Measurements from ENCODE around the gene MYO10.

Gene MYO10

DNA sequence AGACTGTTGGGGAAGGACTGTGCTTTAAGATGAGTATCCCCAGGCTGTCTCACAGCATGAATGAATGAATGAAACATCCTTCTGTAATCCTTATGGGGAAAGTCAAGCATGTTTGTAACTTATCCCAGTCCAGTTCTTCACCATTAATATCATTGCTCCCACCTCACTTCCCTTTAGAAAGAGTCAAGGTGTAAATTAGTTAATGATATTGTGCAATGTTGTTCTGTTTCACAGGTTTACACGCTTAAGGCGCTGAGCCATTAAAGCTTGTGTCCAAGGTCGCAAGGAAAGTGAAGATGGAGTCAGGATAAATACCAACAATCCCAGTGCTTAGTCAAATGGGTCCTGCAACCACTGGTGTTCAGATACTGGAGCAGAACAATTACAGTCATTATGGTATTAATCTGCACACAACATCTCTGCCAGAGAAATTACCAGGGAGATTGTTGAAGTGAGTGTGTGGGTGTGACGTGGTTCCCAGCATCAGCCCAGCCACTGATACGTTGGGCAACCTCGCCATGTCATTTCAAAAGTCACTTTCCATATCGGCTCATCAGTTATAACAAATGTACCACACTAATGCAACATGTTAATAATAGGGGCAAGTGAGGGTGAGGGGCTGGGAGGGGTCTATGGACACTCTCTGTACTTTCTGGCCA, 1.5 kb upstream of the MYO10 start:
- DNase-seq, result no peak

DNA sequence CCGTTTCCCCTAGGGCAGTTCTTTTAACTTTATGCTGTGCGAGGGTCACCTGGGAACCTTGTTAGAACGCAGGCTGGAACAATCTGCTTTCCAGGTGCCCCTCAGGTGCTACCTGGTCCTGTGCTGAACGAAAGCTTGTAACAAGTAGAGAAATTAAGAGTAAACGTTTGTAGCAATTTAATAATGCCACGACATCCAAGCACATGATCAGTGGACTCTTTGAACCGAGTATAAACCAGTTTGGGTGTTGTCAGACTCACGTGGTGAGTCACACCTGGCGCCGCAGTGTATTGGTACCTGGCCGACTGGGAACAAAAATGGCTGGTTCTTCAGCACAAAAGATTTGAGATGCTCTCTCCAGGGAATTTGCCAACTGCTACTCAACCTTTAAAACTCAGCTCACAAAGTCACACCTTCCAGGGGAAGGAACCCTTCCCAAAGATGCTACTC, 926 bp upstream of the MYO10 start:
- DNase-seq, result no peak

GRCh38 chr5:16935231-16936149, 598 bp downstream of the MYO10 start:
- DNase-seq, result peak; percentile 20

GRCh38 chr5:16934677-16935153, 1.4 kb downstream of the MYO10 start:
- DNase-seq, result no peak

- DNase-seq, result peak; percentile 42
These were observed 2.0 kb downstream of the MYO10 start for GRCh38 chr5:16934123-16934522.

DNA sequence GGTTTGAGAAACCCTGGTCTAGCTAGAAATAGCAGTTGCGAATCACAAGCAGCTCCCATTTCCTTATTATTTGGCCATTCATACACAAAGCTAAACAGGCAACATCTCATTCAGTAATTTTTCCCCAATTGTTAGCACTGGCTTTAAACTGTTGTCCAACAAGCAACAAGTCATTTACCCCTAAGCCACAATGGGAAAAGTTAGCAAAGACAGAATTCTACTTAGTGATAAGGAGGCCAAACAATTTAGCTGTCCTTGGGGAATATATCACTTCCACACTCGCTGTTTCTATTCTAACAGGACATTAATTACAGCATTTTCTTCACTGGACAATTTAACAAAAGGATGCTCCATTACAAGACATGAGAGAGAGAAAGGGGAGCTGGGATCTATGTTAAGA, 2.8 kb downstream of the MYO10 start:
- DNase-seq, result no peak

- DNase-seq, result no peak
These were observed 3.7 kb downstream of the MYO10 start for GRCh38 chr5:16932401-16932800.

DNA sequence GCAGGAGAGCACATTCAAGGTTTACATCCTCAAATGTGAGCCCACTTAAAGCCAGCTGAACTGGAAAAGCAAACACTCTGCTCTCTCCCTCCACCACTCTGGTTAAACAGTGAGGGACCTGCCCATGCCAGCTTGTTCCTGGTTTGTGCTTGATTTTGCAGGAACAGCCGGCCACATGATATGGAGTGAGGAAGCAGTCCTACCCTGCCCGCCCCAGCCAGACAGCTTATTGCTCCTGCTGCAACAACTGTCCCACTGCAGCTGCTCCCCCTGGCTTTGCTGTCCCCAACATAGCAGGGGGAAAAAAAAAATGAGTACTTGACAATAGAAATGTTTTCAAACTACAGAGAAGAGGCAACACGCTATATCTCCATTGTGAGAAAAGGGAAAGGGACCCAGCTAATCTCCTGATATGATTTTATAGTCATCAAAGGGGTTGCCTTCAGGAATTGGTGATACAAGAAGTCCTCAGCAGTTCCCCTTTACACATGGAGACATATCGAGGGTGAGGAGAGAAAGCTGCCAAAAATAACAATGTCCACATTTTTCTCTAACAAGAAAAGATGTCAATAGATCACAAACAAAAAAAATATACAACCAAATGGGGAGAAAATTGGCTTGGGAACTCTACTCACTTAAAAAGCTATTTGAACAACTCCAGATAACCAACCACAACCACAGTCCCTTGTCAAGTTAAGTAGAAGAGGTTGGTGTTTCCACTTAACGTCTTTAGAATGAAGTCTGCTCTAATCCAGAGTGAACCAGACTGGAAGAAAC, 4.6 kb downstream of the MYO10 start:
- no peak for DNase-seq

- DNase-seq, result no peak
These were observed 5.6 kb downstream of the MYO10 start for GRCh38 chr5:16930496-16930895.

DNA sequence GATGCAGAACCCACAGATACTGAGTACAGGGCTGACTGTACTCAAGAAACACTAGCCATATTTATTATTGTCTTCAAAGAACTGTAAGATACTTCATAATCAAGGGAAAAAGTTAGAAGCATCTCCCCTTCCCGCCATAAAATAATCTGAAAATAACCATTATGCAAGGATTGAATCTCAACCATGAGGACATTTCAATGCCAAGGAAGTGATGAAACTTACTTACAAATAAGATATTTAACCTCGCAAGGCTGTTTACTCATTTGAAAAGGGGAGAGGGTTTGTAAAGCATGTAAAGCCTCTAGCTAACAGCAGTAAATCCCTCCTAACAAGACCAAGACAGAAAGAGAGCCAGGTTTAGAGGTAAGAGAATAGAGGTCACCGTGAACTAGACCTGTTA, 6.3 kb downstream of the MYO10 start:
- DNase-seq, result no peak

- DNase-seq, result no peak
These were observed 6.7 kb downstream of the MYO10 start for GRCh38 chr5:16929347-16929746.

DNA sequence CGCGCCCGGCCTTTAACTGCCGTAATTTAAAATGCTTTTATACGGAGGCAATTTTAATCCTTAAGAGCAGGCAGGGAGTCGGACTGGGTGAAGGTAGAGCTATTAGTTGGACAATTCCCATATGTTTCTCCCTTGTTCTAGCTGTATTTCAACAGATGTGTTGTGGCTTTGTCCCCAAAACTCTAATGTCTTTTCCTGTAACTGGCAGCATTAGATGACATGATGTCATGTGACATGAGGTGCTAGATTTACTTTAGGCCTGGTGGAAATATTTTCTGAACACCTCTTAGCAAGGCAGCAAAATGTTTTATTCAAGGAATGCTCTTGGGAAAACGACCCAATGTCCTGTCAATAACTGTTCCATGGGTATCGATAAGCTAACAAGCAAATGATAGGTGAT, 8.5 kb downstream of the MYO10 start:
- DNase-seq, result no peak

DNA sequence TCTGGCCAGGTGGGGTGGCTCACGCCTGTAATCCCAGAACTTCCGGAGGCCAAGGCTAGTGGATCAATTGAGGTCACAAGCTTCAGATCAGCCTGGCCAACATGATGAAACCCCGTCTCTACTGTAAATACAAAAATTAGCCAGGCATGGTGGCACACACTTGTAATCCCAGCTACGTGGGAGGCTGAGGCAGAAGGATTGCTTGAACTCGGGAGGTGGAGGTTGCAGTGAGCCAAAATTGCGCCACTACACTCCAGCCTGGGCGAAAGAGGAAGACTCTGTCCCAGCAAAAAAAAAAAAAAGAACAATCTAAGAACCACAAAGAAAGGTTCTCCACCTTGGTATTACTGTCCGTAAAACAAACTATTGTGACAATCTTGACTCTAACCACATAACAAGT, 9.7 kb downstream of the MYO10 start:
- no peak for DNase-seq

DNA sequence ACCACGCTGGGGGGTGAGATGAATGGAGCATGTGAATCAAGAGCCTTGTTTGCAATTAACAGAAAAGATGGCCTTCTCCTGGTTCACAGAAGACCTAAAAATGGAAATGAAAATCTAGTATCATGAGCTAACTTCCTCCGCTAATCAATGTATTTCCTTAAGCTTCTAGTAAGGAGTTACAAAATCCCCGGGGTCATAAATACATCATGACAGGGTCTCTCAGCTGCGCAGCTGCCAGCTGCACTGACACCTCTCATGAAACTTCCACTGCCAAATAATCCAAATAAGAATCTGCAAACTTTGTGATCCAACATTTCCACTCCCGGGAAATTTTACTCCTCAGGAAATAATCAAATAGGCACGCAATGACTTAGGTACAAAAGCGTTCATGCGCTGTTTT, 11.9 kb downstream of the MYO10 start:
- no peak for DNase-seq

- DNase-seq, result no peak
These were observed 13.7 kb downstream of the MYO10 start for GRCh38 chr5:16922430-16922829.

DNA sequence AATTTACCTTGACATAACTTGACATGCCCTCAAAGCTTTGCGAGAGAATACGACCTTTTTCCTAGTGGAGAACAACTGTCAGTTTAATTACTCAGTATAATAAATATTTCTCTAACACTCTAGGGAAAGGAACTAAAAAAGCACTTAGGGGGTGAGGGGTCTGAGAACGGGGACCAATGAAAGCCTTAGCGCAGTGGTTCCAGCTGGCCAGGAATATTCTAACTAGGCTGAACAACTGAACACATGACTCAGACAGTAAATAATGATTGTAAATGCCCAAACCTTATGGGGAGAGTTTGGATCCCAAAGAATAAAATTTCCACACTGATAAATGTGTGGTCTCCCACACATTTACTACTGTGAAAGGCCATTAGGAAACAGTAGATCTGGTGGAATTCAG, 14.9 kb downstream of the MYO10 start:
- no peak for DNase-seq

DNA sequence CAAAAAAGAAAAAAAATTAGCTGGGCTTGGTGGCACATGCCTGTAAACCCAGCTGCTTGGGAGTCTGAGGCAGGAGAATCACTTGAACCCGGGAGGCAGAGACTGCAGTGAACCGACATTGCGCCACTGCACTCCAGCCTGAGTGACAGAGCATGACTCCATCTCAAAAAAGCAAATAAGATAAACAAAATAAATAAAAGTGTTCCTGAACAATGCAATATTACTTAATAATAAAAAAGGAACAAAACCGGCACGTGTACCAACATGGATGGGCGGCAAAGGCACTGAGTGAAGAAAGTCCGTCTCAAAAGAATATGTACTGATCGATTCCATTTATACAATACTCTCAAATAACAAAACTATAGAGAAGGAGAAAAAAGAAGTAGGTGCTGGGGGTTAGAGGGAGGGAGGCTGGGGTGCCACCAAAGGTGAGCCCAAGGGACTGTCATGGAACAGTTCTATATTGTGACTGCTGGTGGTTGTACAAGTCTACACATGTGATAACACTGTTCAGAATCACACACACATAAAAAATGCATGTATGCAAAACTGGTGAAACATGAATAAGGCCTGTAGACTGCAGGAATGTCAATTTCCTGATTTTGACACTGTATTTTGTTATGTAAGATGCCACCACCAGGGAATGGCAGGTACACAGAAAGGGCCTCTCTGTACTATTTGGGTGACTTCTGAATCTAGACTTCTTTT, 15.8 kb downstream of the MYO10 start:
- DNase-seq, result no peak

DNA sequence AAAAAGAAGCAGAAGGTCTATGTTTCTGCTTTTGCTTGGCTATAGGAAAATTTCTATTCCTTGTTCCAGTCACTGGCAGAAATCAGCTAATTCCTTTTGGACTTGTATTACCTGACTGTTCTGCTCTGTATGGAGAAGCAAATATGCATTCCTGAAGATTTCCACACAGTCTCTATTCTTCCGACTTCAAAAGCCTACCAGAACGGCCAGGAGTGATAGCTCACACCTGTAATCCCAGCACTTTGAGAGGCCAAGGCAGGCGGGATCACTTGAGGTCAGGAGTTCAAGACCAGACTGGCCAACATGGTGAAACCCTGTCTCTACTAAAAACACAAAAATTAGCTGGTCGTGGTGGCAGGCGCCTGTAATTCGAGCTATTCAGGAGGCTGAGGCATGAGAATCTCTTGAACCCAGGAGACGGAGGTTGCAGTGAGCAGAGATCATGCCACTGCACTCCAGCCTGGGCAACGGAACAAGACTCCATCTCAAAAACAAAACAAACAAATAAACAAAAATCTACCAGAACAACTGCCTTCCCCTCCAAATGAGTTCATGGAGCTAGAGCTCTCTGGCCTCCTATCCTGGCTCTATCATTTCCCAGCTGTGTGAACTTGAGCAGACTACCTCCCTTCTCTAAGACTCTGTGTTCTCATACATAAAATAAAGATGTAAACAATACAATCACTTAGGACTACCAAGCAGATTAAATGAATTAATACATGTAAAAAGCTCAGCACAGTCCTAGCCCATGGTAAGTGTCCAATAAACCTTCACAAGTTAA, 17.0 kb downstream of the MYO10 start:
- no peak for DNase-seq

DNA sequence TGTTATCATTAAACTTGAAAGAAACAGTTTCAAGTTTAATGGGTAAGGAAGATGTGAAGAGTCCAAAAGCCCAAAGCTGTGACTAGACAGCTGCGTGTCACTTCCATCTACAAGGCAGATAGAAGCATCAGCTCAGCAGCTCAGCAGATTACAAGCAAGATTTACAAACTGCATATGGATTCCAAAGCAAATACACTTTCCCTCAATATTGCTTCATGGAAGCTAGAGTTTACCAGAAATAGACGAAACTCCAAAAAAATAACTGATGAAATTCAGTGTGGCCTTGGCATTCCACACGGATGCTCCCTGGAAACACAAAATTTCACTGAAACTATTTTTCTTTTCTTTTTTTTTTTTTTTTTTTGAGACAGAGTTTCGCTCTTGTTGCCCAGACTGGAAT, 17.9 kb downstream of the MYO10 start:
- DNase-seq, result no peak

GRCh38 chr5:16916262-16916878, 19.7 kb downstream of the MYO10 start:
- no peak for DNase-seq

DNA sequence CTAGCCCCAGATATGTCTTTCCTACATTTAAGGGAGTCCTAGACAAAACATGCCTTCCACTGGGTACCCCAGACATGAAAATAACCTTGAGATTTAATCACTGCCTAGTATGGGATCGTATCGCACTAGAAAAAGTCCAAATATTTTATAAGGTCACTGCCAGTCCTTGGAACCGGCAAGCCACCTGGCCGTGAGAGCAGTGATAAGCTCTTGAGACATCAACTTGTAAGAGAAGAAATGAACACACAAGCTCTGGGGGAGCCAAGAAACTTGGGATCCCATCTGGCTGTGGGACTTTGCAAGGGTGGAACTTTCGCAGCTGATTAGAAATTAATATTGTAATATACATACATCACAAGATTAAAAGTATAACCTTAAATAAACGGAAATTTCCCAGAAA, 21.5 kb downstream of the MYO10 start:
- no peak for DNase-seq

DNA sequence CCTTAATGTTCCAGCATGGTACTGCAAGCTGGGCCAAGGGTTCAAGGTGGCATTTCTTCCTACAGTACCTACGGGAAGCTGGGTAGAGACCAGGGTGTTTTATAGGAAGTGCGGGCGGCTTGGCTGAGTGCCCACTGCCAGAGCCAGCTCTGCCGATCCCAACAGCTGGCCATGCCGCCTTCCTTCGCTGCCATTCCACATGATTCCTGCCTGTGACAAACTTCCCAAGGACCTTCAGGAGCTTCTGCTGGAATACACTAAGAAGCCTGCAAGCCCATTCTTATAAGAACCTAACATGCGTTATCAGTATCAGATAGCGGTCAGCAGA, 22.0 kb downstream of the MYO10 start:
- no peak for DNase-seq

Measured in stimulated activated CD4-positive, alpha-beta T cell treated with anti-CD3 and anti-CD28 coated beads, Interleukin-1b, Interleukin-23, amount 100 ng/mL, for 48 hours (primary cell).